Right renal pelvis (tissue), 4 donors: ENCODE measurements around the gene MTFR2. TPM values are rescaled to one million over a fixed set of nuclear protein-coding genes. Genes with fewer than 3 reads are reported as not detected.
"Not testable (repeated sequence)": the region's sequence is repeated elsewhere in the genome, so short reads cannot be mapped to it uniquely, and the experiment has no call there.

Source experiments
- DNase-seq, 4 donors: peaks; one replicate each; pipeline ENCODE4 v3.0.0-alpha.2; 2013; ENCODE audit warnings: low read depth in 4 of 4, low spot score in 3 of 4, missing footprints in 1 of 4
- polyA plus RNA-seq, 4 donors: library from polyadenylated mRNA; unstranded; fragments of 120-200 nt; gene quantifications; one replicate each; pipeline ENCODE4 v1.2.1, GENCODE V29; 2013; ENCODE audit not compliant: insufficient read length in 4 of 4

The MTFR2 gene
- polyA plus RNA-seq, 4 donors: 2.2 to 3.2 (median 2.9) TPM

DNA sequence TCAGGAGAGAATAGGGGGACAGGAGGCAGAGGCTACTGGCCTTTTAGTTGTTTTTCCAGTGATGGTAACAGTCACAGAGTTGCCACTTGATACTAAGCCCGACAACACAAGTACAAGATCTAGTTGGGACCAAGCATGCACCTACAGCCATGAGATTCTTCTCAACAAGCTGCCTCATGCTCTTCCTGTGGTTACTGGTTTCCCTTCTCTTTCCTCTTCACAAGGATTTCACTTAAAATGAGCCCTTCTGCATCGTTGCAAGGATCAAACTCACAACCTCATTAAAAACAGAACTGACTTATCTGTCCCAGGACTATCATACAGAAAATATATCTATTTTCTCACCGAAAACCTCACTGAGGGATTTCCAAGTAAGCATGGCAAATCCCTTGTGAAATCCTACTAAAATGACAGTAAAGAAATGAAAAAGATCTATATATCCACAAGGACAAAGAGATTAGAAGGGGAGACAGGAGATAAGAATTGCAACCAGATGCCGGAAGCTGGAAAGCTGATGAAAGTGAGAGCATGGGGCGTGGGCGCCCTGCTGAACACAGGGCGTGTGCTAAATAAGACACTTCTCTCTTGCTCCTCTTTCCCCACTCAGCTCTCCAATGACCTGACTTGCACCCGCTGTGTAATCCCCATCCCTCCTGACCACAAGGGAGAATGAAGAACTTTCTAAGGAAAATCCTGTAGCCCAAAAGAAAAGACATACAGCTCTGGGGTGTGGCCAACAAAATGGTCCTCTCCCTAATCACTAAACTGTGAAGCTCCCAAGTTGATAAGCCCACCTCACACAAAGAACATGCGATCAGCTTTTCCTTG, 13.4 kb downstream of the MTFR2 start:
- DNase-seq: no peak

DNA sequence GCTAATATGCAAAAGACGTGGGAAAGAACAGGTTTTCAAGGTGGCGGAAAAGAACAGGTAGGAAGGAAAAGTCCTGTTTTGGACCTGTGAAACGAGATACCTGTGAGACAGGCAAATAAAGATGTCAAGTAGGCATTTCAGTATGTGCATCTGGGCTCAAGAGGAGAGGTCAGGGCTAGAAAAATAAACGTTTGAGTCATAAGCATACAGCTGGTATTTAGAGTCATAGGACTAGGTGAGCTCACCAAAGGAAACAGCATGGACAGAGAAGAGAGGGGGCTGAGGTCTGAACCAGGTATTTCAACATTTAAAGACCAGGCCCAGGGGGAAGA, 14.9 kb downstream of the MTFR2 start:
- no peak for DNase-seq

- DNase-seq: no peak
Measured at GRCh38 chr6:136232701-136233100, 17.4 kb downstream of the MTFR2 start.

- no peak for DNase-seq
Measured at GRCh38 chr6:136230219-136230853, 19.8 kb downstream of the MTFR2 start.

GRCh38 chr6:136228814-136229213, 21.3 kb downstream of the MTFR2 start:
- DNase-seq: no peak

- peak in 1 of 4 donors; percentile 32 for DNase-seq
Measured at GRCh38 chr6:136226674-136227377, 23.3 kb downstream of the MTFR2 start.

DNA sequence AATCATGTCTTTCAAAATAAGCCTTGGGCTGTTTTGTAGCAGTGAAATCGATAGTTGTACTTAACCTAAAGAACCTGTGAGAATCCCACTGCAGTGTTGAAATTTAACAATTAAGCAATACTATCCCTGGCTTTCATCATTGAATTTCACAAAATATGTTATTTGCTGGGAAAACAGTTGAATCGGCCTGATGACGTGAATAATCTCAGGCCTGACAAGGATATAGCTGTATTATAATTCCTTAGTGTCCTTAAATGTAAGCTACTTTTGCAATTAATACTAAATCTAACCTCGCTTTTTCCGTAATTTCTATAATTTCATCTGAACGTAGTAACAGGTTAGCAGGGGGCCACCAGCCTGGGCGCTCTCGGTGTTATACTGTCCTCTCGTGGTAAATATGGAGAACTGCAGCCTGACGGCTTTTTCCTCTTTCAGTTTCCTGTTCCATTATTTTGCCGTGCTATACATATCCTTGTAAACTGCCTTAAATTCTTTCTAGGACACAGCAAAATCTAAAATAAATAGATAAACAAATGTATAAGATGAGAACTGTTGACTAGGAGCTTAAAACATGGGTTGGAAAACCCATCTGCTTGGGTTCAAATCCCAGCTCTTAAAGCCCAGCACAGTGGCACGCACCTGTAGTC, 24.0 kb downstream of the MTFR2 start:
- peak in 3 of 4 donors; percentile 28 to 57 (median 57) for DNase-seq

GRCh38 chr6:136225496-136225895, 24.6 kb downstream of the MTFR2 start:
- no peak for DNase-seq

GRCh38 chr6:136224974-136225373, 25.1 kb downstream of the MTFR2 start:
- not testable (repeated sequence) for DNase-seq

- no peak for DNase-seq
Measured at GRCh38 chr6:136216503-136217401, 33.4 kb downstream of the MTFR2 start.

DNA sequence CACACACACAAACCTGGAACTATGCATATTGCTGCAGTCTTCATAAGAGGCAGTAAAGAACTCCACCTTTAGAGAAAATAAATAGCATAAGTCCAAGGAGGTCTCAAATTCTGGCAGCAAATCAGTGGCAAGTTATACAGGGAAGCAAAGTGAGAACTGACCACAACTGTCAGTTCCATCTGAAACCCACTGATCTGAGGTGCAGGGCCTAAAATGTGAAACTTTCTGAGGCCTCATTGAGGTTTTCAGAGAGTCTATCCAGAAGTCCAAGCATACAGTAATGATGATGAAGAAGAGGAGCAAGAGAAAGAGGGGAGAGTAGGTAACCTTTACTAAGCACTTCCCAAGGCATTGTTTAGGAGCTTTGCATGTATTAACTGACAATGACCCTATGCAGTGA, 36.3 kb downstream of the MTFR2 start:
- DNase-seq: no peak

GRCh38 chr6:136213012-136213539, 37.0 kb downstream of the MTFR2 start:
- no peak for DNase-seq

GRCh38 chr6:136212608-136213007, 37.5 kb downstream of the MTFR2 start:
- no peak for DNase-seq

- DNase-seq: no peak
Measured at GRCh38 chr6:136210398-136211165, 39.5 kb downstream of the MTFR2 start.

- no peak for DNase-seq
Measured at GRCh38 chr6:136209496-136209895, 40.6 kb downstream of the MTFR2 start.

- no peak for DNase-seq
Measured at GRCh38 chr6:136208783-136209182, 41.3 kb downstream of the MTFR2 start.

- DNase-seq: no peak
Measured at GRCh38 chr6:136201732-136202131, 48.4 kb downstream of the MTFR2 start.

DNA sequence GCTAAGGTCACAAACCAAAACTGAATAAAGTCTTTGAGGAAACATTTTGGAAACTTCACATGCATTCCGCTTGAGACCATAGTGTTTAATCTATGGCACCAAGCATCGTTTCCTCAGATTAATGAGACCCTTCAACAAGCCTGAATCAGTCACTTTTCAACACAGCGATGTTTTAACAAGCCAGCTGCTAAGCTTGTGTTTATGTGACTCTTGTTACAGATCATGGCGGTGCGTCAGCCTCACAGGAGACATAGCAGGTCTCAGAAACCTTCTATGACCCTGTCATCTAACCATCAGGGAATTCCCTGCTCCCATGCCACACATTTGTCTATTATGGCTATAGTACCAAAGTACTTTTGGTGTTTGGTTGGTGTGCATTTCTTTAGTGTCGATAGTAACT, 57.2 kb downstream of the MTFR2 start:
- peak in 2 of 4 donors; percentile 12 to 24 for DNase-seq
